OCI-LY7 (cell line): ENCODE measurements around the gene ARRDC3.

Experiments used
- EZH2phosphoT487 ChIP-seq: fragments of 200-600 bp; sonication (generic); IDR thresholded peaks from 2 replicates; pipeline ENCODE4 v1.6.1; 2018; ENCODE audit warnings: low read depth, borderline replicate concordance, mild to moderate bottlenecking, mixed run types, antibody characterized with exemption, low read length, moderate library complexity, mixed read lengths
- TF ChIP-seq, protein P1 (sequence below): fragments of 200-600 bp; sonication (generic); conservative IDR thresholded peaks from 2 replicates; pipeline ENCODE4 v1.5.1; 2014; ENCODE audit warnings: mild to moderate bottlenecking, antibody characterized with exemption, low read length, moderate library complexity, mixed read lengths

DNA sequence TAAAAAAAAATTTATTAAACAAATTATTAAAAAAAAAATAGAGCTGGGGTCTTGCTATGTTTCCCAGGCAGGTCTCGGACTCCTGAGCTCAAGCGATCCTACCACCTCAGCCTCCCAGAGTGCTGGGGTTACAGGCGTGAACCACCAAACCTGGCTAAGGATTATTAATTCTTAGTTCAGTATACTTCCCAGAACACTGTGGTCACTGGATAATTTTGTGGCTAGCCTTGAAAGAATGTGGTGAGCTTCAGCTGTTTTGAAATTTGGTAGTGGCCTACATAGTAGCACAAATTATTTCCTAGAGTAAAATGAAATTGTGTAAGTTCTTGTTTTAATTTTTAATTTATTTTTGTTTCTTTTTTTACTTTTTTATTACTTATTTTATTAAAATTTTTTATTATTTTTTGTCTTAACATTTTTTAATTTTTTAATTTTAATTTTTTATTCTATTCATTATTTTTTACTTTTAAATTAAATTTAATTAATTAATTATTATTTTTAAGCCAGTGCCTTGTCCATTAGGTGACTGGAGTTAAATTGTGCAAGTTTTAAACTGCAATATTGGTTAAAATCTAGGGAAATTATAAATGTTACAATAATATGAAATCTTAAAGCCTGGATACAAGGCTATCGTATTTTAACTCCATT, 23.0 kb downstream of the ARRDC3 start:
- TF ChIP-seq, protein P1, sequence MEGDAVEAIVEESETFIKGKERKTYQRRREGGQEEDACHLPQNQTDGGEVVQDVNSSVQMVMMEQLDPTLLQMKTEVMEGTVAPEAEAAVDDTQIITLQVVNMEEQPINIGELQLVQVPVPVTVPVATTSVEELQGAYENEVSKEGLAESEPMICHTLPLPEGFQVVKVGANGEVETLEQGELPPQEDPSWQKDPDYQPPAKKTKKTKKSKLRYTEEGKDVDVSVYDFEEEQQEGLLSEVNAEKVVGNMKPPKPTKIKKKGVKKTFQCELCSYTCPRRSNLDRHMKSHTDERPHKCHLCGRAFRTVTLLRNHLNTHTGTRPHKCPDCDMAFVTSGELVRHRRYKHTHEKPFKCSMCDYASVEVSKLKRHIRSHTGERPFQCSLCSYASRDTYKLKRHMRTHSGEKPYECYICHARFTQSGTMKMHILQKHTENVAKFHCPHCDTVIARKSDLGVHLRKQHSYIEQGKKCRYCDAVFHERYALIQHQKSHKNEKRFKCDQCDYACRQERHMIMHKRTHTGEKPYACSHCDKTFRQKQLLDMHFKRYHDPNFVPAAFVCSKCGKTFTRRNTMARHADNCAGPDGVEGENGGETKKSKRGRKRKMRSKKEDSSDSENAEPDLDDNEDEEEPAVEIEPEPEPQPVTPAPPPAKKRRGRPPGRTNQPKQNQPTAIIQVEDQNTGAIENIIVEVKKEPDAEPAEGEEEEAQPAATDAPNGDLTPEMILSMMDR: no peak
- no peak for TF ChIP-seq EZH2phosphoT487
